Astrocyte of the hippocampus (primary cell): Measurements from ENCODE around the gene PAQR8.
"Not testable (repeated sequence)": the region's sequence is repeated elsewhere in the genome, so short reads cannot be mapped to it uniquely, and the experiment has no call there.

Source experiments
- DNase-seq: peaks from one replicate; pipeline ENCODE4 v3.0.0; 2011; ENCODE audit warnings: low read depth, low spot score

PAQR8 gene

DNA sequence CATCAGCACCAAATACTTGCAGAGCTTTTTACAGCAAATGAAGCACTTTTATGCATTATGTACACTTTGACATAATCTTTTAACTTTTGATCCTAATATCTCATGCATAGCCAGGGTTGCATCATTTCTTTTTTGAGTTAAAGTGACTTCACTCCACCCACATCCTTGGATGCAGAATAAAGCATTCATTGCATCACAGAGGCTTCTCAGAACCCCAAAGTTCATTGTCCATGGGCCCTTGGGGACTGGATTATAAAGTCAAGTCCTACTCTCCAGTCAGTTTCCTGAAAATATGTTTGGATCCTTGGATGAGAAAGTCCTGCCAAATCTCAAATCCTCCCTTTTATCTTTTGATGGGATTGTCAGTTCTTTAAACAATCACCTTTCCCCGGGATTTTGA is 47.5 kb downstream of the PAQR8 start:
- DNase-seq: no peak

DNA sequence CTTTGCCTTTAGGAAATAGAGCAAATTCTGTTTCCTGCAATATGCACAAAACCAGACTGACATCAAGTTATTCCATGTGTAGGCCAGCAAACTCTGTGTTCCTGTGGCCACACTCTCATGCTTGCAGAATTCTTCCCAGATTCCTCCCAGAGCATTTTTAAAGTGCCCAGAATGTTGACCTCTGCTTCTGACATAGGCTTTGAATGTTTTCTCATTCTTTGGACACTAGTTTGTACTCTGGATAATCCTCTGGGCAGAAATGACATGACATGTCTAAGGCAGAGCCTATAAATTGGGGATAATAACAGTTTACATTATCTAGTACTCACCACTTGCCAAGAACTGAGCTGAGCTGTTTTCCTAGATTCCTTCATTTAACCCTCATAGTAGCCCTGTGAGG is 49.0 kb downstream of the PAQR8 start:
- DNase-seq: no peak

GRCh38 chr6:52411911-52412310 is 50.0 kb downstream of the PAQR8 start:
- no peak for DNase-seq

- no peak for DNase-seq
Measured at GRCh38 chr6:52415333-52415732, 53.4 kb downstream of the PAQR8 start.

- DNase-seq: no peak
Measured at GRCh38 chr6:52415917-52416628, 54.1 kb downstream of the PAQR8 start.

DNA sequence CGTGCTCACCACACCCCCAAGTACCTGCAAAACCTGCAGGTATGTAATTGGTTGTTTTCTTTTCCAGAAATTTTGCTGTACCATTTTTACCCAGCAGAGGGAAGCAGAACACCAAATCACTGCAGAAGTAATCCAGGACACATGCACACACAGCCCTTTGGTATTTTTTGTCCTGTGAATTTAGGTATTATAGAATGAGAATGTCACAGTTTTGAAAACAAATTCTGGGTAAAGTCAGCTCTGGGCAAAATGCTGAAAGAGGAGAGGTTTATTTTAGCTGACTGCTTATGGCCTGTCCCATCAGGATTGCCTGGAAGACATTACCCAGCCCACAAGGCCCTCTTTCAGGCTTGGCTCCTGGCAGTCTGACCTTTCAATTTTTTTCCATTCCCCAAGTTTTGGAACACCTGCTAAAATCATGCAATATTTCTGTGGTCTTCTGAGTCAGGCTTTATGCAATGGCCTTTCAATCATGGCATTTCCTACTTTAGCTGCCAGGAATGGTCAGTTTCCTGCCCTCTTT is 54.7 kb downstream of the PAQR8 start:
- DNase-seq: peak; percentile 80

GRCh38 chr6:52417675-52418111 is 55.7 kb downstream of the PAQR8 start:
- DNase-seq: peak; percentile 78

- no peak for DNase-seq
Measured at GRCh38 chr6:52418606-52419005, 56.7 kb downstream of the PAQR8 start.

DNA sequence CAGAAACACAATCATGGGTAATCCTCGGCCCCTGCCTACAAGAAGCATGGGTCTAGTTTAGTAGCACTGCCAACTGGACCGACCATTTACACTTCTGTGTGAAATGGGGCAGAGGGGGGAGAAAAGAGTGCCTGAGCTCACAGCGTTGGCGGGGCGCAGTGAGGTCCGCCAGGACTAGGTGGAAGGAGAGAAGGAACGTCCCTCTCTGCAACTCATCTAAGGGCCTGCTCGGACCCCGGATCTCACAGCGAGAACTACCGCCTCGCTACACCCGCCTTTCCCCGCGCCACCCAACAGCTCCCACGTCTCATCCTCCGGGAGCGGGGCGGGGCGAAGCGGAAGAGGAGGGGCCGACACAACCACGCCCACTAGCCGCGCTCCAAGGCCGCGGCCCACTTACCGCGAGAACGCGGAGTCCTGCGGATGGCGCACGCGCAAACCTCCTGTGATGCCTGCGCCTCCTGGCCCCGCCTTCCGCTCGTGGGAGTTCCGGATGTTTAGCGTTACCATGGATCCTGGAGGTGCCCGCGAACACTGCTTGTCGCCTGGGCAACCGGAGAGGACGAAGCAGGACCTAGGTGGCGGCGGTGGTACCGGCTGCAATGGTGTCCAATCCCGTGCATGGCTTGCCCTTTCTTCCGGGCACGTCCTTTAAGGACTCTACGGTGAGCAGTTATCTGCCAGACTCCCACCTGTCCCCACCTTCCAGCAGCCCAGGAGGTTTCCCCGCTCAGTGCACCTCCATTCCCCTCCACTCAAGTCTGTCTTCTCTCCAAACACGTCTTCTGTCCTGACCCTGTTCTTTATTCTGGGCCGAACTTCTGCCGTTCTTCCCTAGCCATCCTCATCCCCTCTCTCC is 58.1 kb downstream of the PAQR8 start, which contains the start of gene EFHC1:
Gene EFHC1 (plus strand): TSS at position 534 of the 859 bp plus-strand sequence. CDS start 69 bp downstream, at position 603.
- peak; percentile 100 for DNase-seq

DNA sequence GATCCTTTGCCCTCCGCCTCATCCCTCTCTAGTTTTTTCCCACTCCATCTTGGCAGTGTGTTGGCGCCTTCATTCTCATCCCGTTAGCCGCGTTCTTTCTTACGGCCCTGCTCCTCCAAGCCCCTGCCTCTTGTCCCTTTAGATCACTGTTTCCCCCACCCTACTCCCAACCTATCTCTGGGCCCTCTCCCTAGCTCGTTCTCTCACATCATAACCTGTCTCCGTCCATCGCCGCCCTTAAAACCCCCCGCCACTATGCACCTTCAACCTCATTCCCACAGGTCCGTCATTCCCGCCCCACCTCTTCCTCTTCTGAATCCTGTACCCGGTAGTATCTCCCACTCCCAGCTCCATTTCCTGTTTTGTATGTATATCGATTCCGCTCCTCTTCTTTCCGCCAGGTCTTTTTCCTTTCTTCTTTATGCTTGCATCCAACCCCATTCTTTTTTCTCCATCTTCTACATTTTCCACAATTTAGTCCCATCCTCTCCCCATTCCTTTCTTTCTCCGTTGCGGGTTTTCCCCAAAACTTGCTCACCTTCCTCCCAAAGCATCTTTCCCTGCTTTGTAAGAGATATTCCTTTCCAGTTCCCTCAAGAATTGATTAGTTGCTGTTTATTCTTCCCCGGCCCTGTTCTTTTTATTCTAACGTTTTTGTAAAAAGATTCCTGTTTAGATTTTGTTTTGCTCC is 58.9 kb downstream of the PAQR8 start:
- DNase-seq: peak; percentile 53

DNA sequence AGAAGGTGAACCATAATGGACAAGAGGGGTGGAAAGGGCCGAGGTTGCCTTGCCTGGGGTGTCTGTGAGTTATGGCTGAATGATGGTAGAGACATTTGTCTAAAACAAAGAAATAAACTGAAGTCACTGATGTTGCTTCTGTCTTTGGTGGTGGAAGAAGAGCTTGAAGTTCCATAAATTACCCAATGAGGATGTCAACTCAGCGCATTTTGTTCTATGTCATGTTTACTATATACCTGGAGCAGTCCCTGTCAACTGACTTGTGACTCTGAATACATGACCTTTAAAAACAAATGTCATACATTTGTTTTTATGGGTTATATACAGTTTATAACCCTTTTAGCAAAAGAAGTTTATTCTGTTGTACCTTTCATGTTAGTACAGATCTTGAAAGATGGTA is 60.2 kb downstream of the PAQR8 start:
- no peak for DNase-seq

DNA sequence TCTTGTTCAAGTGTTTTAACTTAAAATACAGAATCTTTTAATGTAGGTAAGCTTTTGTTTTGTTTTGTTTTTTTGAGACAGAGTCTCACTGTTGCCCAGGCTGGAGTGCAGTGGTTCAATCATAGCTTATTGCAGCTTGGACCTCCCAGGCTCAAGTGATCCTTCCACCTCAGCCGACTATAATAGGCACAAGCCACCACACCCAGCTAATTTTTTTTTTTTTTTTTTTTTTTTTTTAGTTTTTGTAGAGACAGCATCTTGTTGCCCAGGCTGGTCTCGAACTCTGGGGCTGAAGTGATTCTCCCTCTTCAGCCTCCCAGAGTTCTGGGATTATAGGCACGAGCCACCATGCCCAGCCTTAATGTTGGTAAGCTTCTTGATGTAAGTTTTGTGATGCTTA is 61.5 kb downstream of the PAQR8 start:
- no peak for DNase-seq

GRCh38 chr6:52423971-52424381 is 62.0 kb downstream of the PAQR8 start:
- peak; percentile 92 for DNase-seq

- DNase-seq: no peak
Measured at GRCh38 chr6:52424513-52424912, 62.6 kb downstream of the PAQR8 start.

- no peak for DNase-seq
Measured at GRCh38 chr6:52426667-52427066, 64.7 kb downstream of the PAQR8 start.

DNA sequence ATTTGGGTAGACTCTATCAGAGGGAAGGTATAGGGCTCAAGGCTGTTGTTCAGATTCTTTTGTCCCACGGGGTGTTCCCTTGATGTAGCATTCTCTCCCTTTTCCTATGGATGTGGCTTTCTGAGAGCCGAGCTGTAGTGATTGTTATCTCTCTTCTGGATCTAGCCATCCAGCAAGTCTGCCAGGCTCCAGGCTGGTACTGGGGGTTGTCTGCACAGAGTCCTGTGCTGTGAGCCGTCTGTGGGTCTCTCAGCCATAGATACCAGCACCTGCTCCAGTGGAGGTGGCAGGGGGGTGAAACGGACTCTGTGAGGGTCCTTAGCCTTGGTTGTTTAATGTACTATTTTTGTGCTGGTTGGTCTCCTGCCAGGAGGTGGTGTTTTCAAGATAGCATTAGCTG is 71.3 kb downstream of the PAQR8 start:
- not testable (repeated sequence) for DNase-seq

DNA sequence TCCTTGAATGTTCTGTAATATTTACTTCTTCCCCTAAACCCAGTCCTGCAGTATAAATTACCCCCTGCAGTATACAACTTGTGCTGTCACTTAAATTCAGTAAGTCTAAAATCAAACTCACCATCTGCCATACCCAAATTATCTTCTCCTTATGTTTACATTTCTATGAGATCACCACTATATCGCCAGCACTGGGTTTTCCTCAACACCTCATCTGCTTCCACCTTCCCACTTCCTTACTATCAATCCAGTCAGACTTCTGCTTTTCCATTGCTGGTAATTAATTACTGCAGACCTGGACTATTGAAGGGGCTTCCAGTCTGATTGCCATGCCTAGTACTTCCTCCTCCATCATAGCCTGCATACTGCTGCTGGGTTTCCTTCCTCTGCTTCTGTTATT is 73.4 kb downstream of the PAQR8 start:
- DNase-seq: no peak

GRCh38 chr6:52438926-52439325 is 77.0 kb downstream of the PAQR8 start:
- DNase-seq: no peak

- peak; percentile 57 for DNase-seq
Measured at GRCh38 chr6:52454556-52454955, 92.6 kb downstream of the PAQR8 start.

GRCh38 chr6:52457096-52457495 is 95.1 kb downstream of the PAQR8 start:
- peak; percentile 7 for DNase-seq
